ENCODE data around the gene TFIP11.

The TFIP11 gene

GRCh38 chr22:26446808-26447515, 65.3 kb downstream of the TFIP11 start:
- DNase-seq = no peak

GRCh38 chr22:26445577-26446275, 66.5 kb downstream of the TFIP11 start:
- no peak for DNase-seq

GRCh38 chr22:26444777-26445176, 67.5 kb downstream of the TFIP11 start:
- DNase-seq = no peak

- DNase-seq = peak; percentile 42 to 62
These were observed 68.2 kb downstream of the TFIP11 start for GRCh38 chr22:26443901-26444690.

- DNase-seq = no peak
These were observed 70.1 kb downstream of the TFIP11 start for GRCh38 chr22:26442086-26442756.
